Limb (tissue), 2 donors: ENCODE measurements around the gene ZNF37A.
"Not testable (repeated sequence)": the region's sequence is repeated elsewhere in the genome, so short reads cannot be mapped to it uniquely, and the experiment has no call there.

Source experiments
- DNase-seq, 2 donors: peaks; one replicate each; pipeline ENCODE4 v3.0.0-alpha.2; 2016; ENCODE audit errors: extremely low spot score in 2 of 2

ZNF37A gene

DNA sequence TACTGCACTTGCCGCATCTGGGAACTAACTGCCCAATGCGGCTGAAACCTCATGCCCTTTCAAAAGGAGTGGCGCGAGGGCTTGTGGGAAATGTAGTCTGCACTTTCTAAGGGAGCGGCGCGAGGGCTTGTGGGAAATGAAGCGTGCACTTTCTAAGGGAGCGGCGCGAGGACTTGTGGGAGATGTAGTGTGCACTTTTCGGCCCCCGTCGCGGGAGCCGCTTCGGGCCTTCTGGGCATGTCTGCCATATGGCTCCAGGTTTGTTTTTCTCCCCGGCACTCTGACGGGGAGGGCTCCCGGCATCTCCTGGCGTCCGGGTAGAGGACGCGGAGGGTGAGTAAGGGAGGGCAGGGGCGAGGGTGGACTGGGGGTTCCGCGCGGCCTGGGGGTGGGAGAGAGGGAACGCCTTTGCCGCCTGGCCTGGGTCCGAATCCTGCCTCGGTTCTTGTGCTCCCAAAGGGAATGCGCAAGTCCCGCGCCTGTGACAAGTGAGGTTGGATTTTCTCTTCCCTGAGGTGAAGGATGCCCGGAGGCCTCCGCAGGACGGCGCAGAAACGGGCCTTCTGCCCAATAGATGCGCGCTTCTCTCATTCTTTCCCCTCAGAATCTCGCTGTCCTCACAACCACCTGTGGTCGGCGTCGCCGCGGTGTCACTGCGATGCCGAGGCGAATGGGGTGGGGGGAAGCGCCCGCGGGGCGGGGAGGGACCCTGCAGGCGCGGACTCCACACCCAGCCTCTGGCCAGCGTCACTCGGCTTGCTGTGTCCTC is at the start of gene ZNF37A:
Gene ZNF37A (plus strand): TSS at position 180 of the 769 bp plus-strand sequence. CDS start 2,281 bp downstream, outside the sequence.
- DNase-seq, result peak; percentile 93 to 96

DNA sequence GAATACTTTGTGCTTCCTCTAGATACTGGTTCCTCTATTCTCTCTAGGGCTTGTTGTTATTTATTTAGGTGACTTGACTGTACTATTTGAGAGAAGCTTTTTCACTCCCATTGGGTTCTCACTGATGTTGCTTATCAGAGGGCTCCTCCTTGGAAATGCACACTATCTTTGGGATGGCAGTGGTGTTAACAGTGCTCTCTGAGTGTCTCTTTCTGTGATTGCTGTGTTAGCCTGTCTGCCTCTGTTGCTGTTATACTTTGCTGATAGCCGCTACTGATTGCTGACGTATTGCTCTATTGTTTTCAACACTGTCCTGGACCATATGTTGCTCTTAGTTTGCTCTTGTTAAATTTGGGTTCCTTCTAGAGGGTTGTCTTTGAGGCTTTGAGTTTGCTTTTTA is 49.0 kb upstream of the ZNF37A start:
- DNase-seq, result no peak

DNA sequence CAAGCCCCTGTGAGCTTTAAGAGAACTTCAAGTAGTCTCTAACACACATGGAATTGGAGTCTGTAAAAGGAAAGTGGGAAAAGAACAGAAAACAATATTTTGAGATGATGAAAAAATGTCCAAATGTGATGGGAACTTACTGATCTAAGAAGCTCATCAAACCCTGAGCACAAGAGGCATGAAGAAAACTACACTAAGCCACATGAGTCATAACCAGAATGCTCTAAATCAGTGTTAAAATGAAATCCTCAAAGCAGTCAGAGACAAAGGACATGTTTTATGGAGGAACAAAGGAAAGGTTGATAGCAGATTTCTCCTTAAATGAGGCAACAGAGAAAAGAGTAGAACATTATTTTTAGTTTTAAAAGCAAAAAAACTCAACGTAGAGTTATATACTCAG is 46.5 kb upstream of the ZNF37A start:
- DNase-seq, result no peak

DNA sequence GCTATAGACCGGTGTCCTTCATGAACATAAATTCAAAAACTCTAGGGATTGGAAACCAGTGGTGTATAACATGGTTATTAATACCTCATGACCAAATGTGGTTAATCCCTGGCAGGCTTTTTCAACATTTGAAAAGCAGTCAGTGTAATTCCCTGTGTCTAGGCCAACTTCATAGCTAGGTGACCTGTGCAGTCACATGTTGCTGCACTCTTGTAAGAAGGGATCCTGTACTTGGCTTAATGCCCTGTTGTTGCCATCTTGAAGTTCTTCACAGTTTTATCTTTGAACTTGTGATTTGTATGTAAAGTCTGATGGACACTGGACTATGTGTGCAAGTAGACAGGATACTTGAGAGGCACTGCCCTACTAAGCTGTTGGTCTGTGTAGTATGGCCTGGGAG is 43.9 kb upstream of the ZNF37A start:
- DNase-seq, result no peak

DNA sequence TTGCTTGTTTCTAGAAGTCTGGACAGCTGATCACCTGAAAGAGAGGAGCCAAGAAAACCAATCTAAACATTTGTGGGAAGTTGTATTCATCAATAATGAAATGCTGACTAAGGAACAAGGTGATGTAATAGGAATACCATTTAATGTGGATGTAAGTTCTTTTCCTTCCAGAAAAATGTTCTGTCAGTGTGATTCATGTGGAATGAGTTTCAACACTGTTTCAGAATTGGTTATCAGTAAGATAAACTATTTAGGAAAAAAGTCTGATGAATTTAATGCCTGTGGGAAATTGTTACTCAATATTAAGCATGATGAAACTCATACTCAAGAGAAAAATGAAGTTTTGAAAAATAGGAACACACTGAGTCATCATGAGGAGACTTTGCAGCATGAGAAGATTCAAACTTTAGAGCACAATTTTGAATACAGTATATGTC is 39.8 kb upstream of the ZNF37A start:
- no peak for DNase-seq

DNA sequence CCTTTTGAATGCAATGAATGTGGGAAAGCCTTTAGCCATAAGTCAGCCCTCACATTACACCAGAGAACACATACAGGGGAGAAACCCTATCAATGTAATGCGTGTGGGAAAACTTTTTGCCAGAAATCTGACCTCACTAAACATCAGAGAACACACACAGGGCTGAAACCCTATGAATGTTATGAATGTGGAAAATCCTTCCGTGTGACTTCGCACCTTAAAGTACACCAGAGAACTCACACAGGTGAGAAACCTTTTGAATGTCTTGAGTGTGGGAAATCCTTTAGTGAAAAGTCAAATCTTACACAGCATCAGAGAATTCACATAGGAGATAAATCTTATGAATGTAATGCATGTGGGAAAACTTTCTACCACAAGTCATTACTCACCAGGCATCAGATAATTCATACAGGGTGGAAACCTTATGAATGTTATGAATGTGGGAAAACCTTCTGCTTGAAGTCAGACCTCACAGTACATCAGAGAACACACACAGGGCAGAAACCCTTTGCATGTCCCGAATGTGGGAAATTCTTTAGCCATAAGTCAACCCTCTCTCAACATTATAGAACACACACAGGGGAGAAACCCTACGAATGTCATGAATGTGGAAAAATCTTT is 38.8 kb upstream of the ZNF37A start:
- not testable (repeated sequence) for DNase-seq

DNA sequence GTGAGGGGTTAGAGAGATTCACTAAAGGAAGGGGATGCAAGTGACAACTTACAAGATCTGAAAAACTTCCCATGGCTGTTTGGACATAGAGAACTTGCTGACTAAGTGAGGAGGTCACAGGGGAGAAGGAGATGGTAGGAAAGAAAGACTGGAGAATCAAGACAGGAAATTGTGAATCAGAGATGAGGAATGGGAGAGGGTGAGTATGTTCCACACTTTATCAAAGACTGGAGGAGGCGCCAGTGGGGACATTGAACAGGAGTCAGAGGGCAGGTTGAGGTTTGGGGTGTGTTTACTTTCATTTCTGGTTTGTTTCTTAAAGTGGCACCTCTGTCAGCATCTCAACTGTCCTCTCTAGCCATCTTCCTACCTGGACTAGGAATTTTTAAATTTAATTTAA is 24.5 kb upstream of the ZNF37A start:
- not testable (repeated sequence) for DNase-seq

DNA sequence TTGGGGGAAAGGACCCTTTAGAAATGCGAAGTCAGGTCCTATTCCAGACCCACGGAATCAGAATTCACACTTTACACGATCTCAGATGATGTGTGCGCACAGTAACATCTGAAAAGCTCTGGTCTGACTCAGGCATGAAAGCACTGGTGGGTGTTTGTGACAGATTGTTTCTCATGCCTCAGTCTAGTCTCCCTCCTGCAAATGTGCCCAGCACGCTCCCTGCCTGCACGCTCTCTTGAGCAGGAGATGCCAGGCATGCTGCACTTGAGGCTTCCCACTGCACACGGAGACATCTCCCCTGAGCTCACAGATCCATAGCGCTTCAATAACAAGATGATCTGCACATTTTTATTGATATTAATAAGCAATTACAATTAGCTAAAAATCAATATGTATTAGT is 23.6 kb upstream of the ZNF37A start:
- DNase-seq, result no peak

DNA sequence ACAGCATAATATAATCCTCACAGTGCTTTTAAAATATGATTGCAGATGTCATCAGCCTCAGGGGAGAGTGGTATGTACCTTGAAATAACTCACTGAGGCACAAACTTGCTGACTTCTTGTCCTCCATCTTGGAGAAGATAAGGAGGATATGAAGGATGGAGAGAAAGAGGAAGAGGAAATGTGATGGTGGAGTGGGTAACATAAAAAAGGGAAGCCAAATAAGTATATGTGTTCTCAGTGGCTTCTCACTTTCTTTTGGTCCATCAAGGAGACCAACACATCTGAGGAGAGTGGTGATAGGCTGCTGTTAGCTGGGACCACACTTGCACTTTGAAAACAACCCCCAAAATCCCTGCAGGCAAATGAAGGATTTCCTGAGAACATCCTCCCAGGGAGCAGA is 21.6 kb upstream of the ZNF37A start:
- DNase-seq, result no peak

DNA sequence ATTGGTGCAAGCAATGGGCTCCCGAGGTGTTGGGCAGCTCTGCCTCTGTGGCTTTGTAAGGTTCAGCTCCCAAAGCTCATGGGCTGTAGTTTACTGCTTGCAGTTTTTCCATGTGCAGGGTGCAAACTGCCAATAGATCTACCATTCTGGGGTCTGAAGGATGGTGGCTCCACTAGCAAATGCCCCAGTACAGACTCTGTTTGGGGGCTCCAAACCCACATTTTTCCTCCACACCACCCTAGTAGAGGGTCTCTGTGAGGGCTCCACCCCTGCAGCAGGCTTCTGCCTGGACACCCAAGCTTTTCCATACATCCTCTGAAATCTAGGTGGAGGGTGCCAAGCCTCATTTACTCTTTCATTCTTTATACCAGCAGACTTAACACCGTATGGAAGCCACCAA is 17.4 kb upstream of the ZNF37A start:
- DNase-seq, result no peak

DNA sequence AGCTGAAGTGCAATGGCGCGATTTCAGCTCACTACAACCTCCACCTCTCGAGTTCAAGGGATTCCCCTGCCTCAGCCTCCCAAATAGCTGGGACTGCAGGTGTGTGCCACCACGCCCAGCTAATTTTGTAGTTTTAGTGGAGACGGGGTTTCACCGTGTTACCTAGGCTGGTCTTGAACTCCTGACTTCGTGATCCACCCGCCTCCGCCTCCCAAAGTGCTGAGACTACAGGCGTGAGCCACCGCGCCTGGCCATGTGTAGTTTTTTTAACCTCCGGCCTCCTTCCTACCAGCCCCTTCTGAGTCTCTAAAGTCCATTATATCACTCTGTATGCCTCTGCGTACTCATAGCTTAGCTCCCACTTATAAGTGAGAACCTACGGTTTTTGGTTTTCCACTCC is 819 bp upstream of the ZNF37A start:
- not testable (repeated sequence) for DNase-seq

DNA sequence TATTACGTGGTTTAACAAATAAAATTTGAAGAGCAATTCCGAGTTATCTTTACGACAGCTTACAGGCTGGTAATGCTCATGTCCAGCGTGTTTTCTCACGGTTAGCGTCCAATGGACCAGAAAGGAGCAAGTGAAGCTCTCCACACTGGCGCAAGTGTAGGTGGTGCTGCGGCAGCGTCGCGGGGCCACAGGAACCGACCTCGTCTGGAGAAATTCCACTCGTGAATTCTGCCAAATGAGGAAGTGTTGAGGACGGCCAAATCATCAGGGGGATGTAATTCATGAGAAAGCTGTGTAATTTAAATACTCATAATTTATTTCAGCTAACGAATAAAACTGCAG is 350 bp upstream of the ZNF37A start:
- no peak for DNase-seq

DNA sequence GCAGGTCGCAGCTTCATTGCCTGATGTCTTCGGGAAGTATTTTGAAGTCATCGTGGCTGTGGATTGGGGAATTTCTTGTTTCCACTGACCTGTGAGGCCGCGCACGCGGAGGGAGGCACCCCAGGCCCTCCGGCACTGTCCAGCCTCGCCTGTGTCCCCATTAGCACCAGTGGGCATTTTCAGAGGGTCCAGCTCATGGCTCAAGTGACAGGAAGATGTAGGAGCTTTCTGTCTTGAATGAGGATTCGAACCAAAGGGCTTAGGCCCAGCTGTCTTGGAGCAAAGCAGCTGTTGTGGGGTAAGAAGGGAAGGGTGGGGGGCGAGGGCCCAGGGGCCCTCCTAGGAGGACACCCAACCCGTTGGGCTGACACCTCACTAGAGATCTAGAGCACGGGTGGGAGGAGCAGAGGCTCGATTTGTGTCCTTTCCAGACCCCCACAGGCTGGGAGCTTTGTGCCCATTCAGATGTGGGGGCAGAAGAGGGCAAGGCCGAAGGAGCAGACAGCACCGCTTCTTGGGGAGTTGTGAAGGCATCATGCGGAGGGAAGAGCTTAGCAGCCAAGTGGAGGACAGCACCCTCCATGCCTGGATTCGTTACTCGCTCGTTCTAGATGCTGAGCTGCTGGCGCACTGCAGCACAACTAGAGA is 914 bp downstream of the ZNF37A start:
- DNase-seq, result peak in 1 of 2 donors; percentile 2

DNA sequence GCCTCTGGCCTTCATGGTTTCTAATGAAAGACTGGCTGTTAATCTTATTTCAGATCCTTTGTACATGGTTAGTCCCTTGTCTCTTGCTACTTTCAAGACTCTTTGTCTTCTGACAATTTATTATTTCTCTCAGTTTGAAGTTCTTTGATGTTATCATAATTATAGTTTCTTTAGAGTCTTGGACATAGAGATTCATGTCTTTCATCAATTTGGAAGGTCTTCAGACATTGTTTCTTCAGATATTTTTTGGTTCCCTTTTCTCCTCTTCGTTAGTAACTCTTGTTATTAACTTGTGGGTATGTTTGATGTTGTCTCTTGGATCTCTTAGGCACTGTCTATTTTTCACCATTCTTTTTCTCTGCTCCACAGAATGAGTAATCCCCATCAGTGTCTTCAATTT is 8.7 kb downstream of the ZNF37A start:
- DNase-seq, result no peak

DNA sequence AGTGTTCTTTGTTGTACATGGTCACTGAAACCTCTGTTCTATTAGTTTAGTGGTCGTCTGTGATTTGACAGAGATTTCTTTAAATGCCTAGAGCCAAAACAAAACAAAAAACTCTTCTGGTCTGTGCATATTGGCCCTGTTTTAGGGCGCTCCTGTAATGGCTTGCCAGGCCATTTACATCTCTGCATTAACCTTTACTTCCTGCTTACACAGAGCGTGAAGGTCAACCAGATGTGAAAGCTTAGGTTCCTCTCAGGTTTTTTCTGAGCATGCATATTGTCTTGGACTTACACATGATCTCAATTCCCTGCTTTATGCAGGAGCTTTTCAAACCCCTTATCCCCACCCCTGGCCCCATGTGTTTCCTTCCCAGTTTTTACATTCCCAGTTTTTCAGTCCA is 9.6 kb downstream of the ZNF37A start:
- DNase-seq, result no peak

DNA sequence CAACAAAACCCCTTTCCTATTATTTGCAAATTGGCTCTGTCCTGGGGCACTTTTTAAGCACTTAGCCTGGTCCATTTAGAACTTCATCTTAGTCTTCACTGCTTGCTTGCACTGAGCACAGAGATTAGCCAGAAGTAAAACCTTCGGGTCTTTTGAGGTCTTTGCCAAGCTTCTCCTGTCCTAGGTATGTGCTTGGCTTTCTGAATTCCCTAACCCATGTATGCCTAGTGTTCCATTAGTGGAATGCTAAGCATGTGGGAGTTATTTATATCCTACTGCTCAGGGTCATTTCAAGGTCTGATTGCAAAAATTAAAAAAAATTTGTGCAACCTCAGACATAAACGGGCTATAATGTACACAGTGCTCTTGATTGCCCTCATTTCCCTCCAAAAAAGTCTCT is 18.0 kb downstream of the ZNF37A start:
- no peak for DNase-seq

DNA sequence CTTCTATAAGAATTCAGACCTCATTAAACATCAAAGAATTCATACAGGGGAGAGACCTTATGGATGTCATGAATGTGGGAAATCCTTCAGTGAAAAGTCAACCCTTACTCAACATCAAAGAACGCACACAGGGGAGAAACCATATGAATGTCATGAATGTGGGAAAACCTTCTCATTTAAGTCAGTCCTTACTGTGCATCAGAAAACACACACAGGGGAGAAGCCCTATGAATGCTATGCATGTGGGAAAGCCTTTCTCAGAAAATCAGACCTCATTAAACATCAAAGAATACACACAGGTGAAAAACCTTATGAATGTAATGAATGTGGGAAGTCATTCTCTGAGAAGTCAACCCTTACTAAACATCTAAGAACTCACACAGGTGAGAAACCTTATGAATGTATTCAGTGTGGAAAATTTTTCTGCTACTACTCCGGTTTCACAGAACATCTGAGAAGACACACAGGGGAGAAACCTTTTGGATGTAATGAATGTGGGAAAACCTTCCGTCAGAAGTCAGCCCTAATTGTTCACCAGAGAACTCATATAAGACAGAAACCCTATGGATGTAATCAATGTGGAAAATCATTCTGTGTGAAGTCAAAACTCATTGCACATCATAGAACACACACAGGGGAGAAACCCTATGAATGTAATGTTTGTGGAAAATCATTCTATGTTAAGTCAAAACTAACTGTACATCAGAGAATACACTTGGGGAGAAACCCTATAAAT is 24.1 kb downstream of the ZNF37A start:
- DNase-seq, result no peak

DNA sequence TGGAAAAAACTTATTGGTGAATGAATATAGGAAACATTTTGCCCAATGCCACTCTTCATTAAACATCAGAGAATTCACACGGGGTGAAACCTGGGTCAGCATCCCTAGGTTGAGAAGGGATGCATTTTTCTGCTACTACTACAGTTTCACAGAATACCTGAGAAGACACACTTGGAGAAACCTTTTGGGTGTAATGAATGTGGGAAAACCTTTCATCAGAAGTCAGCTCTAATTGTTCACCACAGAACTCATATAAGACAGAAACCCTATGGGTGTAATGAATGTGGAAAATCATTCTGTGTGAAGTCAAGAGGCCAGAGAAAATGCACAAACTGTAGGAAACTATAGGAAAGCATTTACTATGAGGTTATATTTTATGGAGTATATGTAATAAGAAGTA is 24.9 kb downstream of the ZNF37A start:
- no peak for DNase-seq

DNA sequence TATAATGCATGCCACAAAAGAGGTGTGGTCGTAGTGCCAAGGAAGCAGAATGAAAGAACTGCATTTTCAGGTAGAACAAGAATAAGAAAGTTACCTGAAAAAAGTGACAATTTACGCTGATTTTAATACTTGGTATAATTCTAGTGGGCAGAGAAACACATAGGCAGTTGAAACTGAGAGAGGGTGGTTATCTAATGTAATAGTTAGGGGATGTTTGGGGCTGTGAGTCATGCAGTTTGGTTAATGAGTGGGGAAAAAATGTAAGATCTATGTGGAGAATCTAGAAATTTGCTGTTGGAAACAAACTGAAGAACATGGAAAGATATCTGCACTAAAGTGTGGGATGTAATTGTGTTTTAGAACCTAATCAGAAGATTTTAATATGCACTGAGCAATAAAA is 33.7 kb downstream of the ZNF37A start:
- no peak for DNase-seq

DNA sequence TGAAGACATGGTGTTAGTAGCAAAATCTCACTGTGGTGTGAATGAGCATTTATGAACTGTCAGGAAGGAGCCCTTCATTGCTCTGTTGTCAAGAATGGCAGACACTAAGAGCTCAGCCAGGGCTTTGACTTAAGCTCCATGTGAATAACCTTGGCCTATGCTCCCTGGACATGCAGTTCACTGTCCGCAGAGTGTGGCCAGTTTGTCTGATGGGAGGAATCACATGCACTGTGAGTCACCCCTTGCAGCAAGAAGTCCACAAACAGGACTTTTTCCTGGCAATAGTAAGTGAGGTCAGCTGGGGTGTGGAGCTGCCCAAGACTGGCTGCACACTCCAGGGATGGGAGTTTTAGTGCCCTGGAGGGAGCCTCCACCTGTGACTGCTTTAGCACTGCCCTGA is 49.5 kb downstream of the ZNF37A start:
- no peak for DNase-seq

DNA sequence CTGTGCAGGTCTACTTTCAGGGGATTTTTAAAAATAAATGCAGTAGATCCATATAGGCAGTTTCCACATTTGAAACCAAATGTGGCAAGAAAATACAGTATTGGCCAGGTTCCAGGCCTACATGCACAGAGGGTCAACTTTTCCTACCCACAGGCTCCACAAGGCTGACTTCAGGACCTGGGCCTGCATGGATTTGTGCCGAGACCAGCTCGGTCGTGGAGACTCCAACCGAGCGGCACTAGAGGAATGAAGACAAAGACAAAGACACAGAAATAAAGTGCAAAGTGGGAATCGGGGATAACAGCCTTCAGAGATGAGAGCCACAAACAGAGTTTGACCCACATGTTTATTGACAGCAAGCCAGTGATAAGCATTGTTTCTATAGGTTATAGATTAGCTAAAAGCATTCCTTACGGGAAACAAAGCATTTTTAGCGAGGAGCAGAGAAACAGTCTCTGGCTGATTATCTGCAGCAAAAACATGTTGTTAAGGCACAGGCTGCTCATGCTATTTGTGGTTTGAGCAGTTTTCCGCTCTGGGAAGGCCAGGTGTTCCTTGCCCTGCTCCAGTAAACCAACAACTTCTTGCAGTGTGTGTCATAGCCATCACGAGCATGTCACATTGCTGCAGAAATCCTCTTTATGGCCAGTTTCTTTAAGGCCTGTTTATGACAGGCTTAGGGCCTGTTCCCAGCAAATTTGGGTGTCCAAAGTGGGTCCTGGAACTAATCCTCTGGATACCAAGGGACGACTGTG is 52.6 kb downstream of the ZNF37A start:
- no peak for DNase-seq
